ENCODE measurements around the gene CTSE.
"Not testable (repeated sequence)": the region's sequence is repeated elsewhere in the genome, so short reads cannot be mapped to it uniquely, and the experiment has no call there.

Gene CTSE

GRCh38 chr1:206060844-206061243 is 37.1 kb upstream of the CTSE start:
- Histone ChIP-seq H3K4me3 (replicated peaks; ENCODE audit: insufficient read depth, low read length) (no peak overlapping the region), H3K27ac (replicated peaks) (no peak overlapping the region), H3K27me3 (ENCODE audit: insufficient read depth, poor library complexity, severe bottlenecking) (no peaks in the 10 kb centered on the region)
- TF ChIP-seq REST (IDR thresholded peaks at IDR 0.05; ENCODE audit: insufficient replicate concordance, low read depth): no peak
- TF ChIP-seq GABPA (IDR thresholded peaks at IDR 0.05; ENCODE audit: low read depth): no peak
- DNase-seq (ENCODE audit: low read depth in 1 of 2, low spot score in 1 of 2): no peak

- no peak overlapping the region for H3K4me3 ChIP-seq (replicated peaks; ENCODE audit: insufficient read depth, low read length)
- DNase-seq (ENCODE audit: low read depth in 1 of 2, low spot score in 1 of 2): no peak
- no peak for TF ChIP-seq SPI1 (IDR thresholded peaks at IDR 0.05; ENCODE audit: borderline replicate concordance, low read depth)
- no peak for TF ChIP-seq POLR2AphosphoS5 (IDR thresholded peaks at IDR 0.05; ENCODE audit: low read depth)
- TF ChIP-seq REST (IDR thresholded peaks at IDR 0.05; ENCODE audit: insufficient replicate concordance, low read depth): no peak
- TF ChIP-seq GABPA (IDR thresholded peaks at IDR 0.05; ENCODE audit: low read depth): no peak
- TF ChIP-seq CTCF (IDR thresholded peaks at IDR 0.05; ENCODE audit: insufficient read depth, low read length): no peak
- H3K27me3 ChIP-seq (ENCODE audit: insufficient read depth, poor library complexity, severe bottlenecking): no peaks in the 10 kb centered on the region
- no peak overlapping the region for H3K27ac ChIP-seq (replicated peaks)
Observed at GRCh38 chr1:206059355-206059915, 35.7 kb upstream of the CTSE start.

GRCh38 chr1:206058927-206059292 is 35.2 kb upstream of the CTSE start:
- TF ChIP-seq GABPA (IDR thresholded peaks at IDR 0.05; ENCODE audit: low read depth) (no peak), SPI1 (IDR thresholded peaks at IDR 0.05; ENCODE audit: borderline replicate concordance, low read depth) (no peak), CTCF (IDR thresholded peaks at IDR 0.05; ENCODE audit: insufficient read depth, low read length) (no peak), POLR2AphosphoS5 (IDR thresholded peaks at IDR 0.05; ENCODE audit: low read depth) (no peak), REST (IDR thresholded peaks at IDR 0.05; ENCODE audit: insufficient replicate concordance, low read depth) (no peak)
- Histone ChIP-seq H3K27ac (replicated peaks) (no peak overlapping the region), H3K27me3 (ENCODE audit: insufficient read depth, poor library complexity, severe bottlenecking) (no peaks in the 10 kb centered on the region), H3K4me3 (replicated peaks; ENCODE audit: insufficient read depth, low read length) (no peak overlapping the region)
- DNase-seq (ENCODE audit: low read depth in 1 of 2, low spot score in 1 of 2): no peak

GRCh38 chr1:206058289-206058926 is 34.7 kb upstream of the CTSE start:
- not testable (repeated sequence) for H3K4me3 ChIP-seq (replicated peaks; ENCODE audit: insufficient read depth, low read length); H3K27ac ChIP-seq (replicated peaks); DNase-seq (ENCODE audit: low read depth in 1 of 2, low spot score in 1 of 2); H3K27me3 ChIP-seq (ENCODE audit: insufficient read depth, poor library complexity, severe bottlenecking)

- H3K4me3 ChIP-seq (replicated peaks; ENCODE audit: insufficient read depth, low read length); H3K27ac ChIP-seq (replicated peaks); DNase-seq (ENCODE audit: low read depth in 1 of 2, low spot score in 1 of 2); H3K27me3 ChIP-seq (ENCODE audit: insufficient read depth, poor library complexity, severe bottlenecking): not testable (repeated sequence)
Observed at GRCh38 chr1:206055639-206056323, 32.1 kb upstream of the CTSE start.

GRCh38 chr1:206055069-206055625 is 31.5 kb upstream of the CTSE start:
- H3K4me3 ChIP-seq (replicated peaks; ENCODE audit: insufficient read depth, low read length); H3K27ac ChIP-seq (replicated peaks); H3K27me3 ChIP-seq (ENCODE audit: insufficient read depth, poor library complexity, severe bottlenecking); DNase-seq (ENCODE audit: low read depth in 1 of 2, low spot score in 1 of 2): not testable (repeated sequence)
